AG09309 (cell line): ENCODE results near the gene BCL11A.

Experiments
- DNase-seq: peaks from one replicate; pipeline ENCODE4 v3.0.0-alpha.2; 2010; ENCODE audit warnings: low read depth
- H3K4me3 ChIP-seq: 2 replicates; pipeline ENCODE4 v1.5.1; 2011; ENCODE audit warnings: mild to moderate bottlenecking, low read depth, low read length, moderate library complexity; ENCODE audit not compliant: control insufficient read depth
- CTCF ChIP-seq: IDR thresholded peaks from 2 replicates; pipeline ENCODE4 v1.5.1; 2011; ENCODE audit warnings: mild to moderate bottlenecking, low read depth, low read length, inconsistent platforms; ENCODE audit not compliant: insufficient read depth, control insufficient read depth; ENCODE audit errors: missing control alignments

BCL11A gene

GRCh38 chr2:60476206-60476954 is 77.1 kb downstream of the BCL11A start:
- no peak for DNase-seq
- H3K4me3 ChIP-seq, result no peak overlapping the region
- no peak for TF ChIP-seq CTCF

- no peak overlapping the region for H3K4me3 ChIP-seq
- no peak for DNase-seq
- TF ChIP-seq CTCF, result no peak
These were observed 78.2 kb downstream of the BCL11A start for GRCh38 chr2:60475123-60475830.

- no peak for TF ChIP-seq CTCF
- no peak for DNase-seq
- no peak overlapping the region for H3K4me3 ChIP-seq
These were observed 79.2 kb downstream of the BCL11A start for GRCh38 chr2:60474301-60474700.

- DNase-seq, result no peak
- H3K4me3 ChIP-seq, result no peak overlapping the region
- TF ChIP-seq CTCF, result no peak
These were observed 79.9 kb downstream of the BCL11A start for GRCh38 chr2:60473546-60473945.

GRCh38 chr2:60472663-60473289 is 80.7 kb downstream of the BCL11A start:
- no peak for DNase-seq
- no peak for TF ChIP-seq CTCF
- H3K4me3 ChIP-seq, result no peak overlapping the region

- DNase-seq, result no peak
- no peak for TF ChIP-seq CTCF
- no peak overlapping the region for H3K4me3 ChIP-seq
These were observed 81.4 kb downstream of the BCL11A start for GRCh38 chr2:60472041-60472440.
